ENCODE measurements around the gene KCNIP1.

GRCh38 chr5:170463426-170463825 is 40.4 kb upstream of the KCNIP1 start:
- TF ChIP-seq CTCF (IDR thresholded peaks at IDR 0.05): no peak
- no peak for TF ChIP-seq POLR2AphosphoS5 (IDR thresholded peaks at IDR 0.05)
- TF ChIP-seq POLR2A (IDR thresholded peaks at IDR 0.05): no peak

Measured in gastroesophageal sphincter (tissue), 3 donors.